Thymus (tissue), 11 donors: ENCODE measurements around the gene COL28A1. TPM values are rescaled to one million over a fixed set of nuclear protein-coding genes. Genes with fewer than 3 reads are reported as not detected.

Experiments
- DNase-seq, 9 donors: peaks; one replicate each; pipeline ENCODE4 v3.0.0-alpha.2; 2013; ENCODE audit warnings: low spot score in 9 of 9, low read depth in 6 of 9, missing footprints in 1 of 9
- H3K27ac ChIP-seq, 2 donors: one replicate each; pipeline ENCODE4 v1.5.1; 2013; ENCODE audit warnings: control low read depth in 1 of 2, low read depth in 1 of 2, low read length in 1 of 2, mild to moderate bottlenecking in 1 of 2, moderate library complexity in 1 of 2
- H3K27me3 ChIP-seq, 2 donors: one replicate each; pipeline ENCODE4 v1.5.1; 2013; ENCODE audit warnings: low read length in 1 of 2; ENCODE audit not compliant: control insufficient read depth in 2 of 2, insufficient read depth in 1 of 2
- H3K36me3 ChIP-seq, 2 donors: one replicate each; pipeline ENCODE4 v1.5.1; 2013; ENCODE audit warnings: low read length in 1 of 2, mild to moderate bottlenecking in 1 of 2, moderate library complexity in 1 of 2; ENCODE audit not compliant: control insufficient read depth in 2 of 2, insufficient read depth in 2 of 2
- H3K4me1 ChIP-seq, 2 donors: one replicate each; pipeline ENCODE4 v1.5.1; 2013; ENCODE audit warnings: low read length in 2 of 2; ENCODE audit not compliant: control insufficient read depth in 2 of 2, insufficient read depth in 2 of 2
- H3K4me3 ChIP-seq, 2 donors: one replicate each; pipeline ENCODE4 v1.5.1; 2013; ENCODE audit warnings: low read length in 2 of 2, control low read depth in 1 of 2, mild to moderate bottlenecking in 1 of 2
- H3K9me3 ChIP-seq, 2 donors: one replicate each; pipeline ENCODE4 v1.5.1; 2013; ENCODE audit warnings: low read length in 1 of 2, mild to moderate bottlenecking in 1 of 2; ENCODE audit not compliant: control insufficient read depth in 2 of 2, insufficient read depth in 1 of 2
- WGBS: extraction: QIAGEN DNeasy Blood & Tissue Kit; methylation state at CpG from one replicate; pipeline ENCODE4 v1.1.7; 2013; 5-methylcytosine and 5-hydroxymethylcytosine counted together
- polyA plus RNA-seq: library from polyadenylated mRNA; stranded (reverse); fragments of 200-250 nt; gene quantifications from one replicate; pipeline ENCODE4 v1.2.3, GENCODE V29; 2013
- total RNA-seq: library from RNA; stranded (reverse); fragments of 120-200 nt; gene quantifications from one replicate; pipeline ENCODE4 v1.2.4, GENCODE V29; 2013
- donor health status: healthy.

Gene COL28A1
- total and polyA plus RNA-seq, 2 donors, result 0.24 to 0.71 TPM

GRCh38 chr7:7553386-7553785 is 17.7 kb upstream of the COL28A1 start:
- 100% methylated on average over 1 of the region's 1 CpG for WGBS
- H3K4me1 ChIP-seq, result no peaks in the 10 kb centered on the region
- H3K27ac ChIP-seq, result no peak overlapping the region
- H3K36me3 ChIP-seq, result peaks cover 0 to 3% of the 10 kb centered on the region in 2 donors
- no peak overlapping the region for H3K4me3 ChIP-seq
- DNase-seq, result no peak
- H3K9me3 ChIP-seq, result peaks cover 0 to 3% of the 10 kb centered on the region in 2 donors
- H3K27me3 ChIP-seq, result no peaks in the 10 kb centered on the region

GRCh38 chr7:7552199-7552598 is 16.5 kb upstream of the COL28A1 start:
- Histone ChIP-seq H3K9me3 (no peaks in the 10 kb centered on the region), H3K27ac (no peak overlapping the region), H3K36me3 (no peaks in the 10 kb centered on the region), H3K27me3 (no peaks in the 10 kb centered on the region), H3K4me1 (no peaks in the 10 kb centered on the region), H3K4me3 (no peak overlapping the region)
- 96% methylated on average over 2 of the region's 2 CpGs for WGBS
- DNase-seq, result no peak

GRCh38 chr7:7550663-7551062 is 15.0 kb upstream of the COL28A1 start:
- WGBS, result 95% methylated on average over 3 of the region's 3 CpGs
- no peaks in the 10 kb centered on the region for H3K9me3 ChIP-seq
- no peak overlapping the region for H3K4me3 ChIP-seq
- H3K4me1 ChIP-seq, result no peaks in the 10 kb centered on the region
- H3K36me3 ChIP-seq, result no peaks in the 10 kb centered on the region
- no peak overlapping the region for H3K27ac ChIP-seq
- DNase-seq, result no peak
- no peaks in the 10 kb centered on the region for H3K27me3 ChIP-seq

GRCh38 chr7:7548407-7548806 is 12.7 kb upstream of the COL28A1 start:
- no peaks in the 10 kb centered on the region for H3K36me3 ChIP-seq
- no peaks in the 10 kb centered on the region for H3K27me3 ChIP-seq
- H3K4me1 ChIP-seq, result no peaks in the 10 kb centered on the region
- DNase-seq, result no peak
- 97% methylated on average over 3 of the region's 3 CpGs for WGBS
- no peaks in the 10 kb centered on the region for H3K9me3 ChIP-seq
- H3K4me3 ChIP-seq, result no peak overlapping the region
- no peak overlapping the region for H3K27ac ChIP-seq

GRCh38 chr7:7542251-7542835 is 6.7 kb upstream of the COL28A1 start:
- H3K27me3 ChIP-seq, result no peaks in the 10 kb centered on the region
- no peak for DNase-seq
- 97% methylated on average over 4 of the region's 4 CpGs for WGBS

GRCh38 chr7:7539711-7540110 is 4.0 kb upstream of the COL28A1 start:
- H3K9me3 ChIP-seq, result no peaks in the 10 kb centered on the region
- H3K27ac ChIP-seq, result no peak overlapping the region
- no peaks in the 10 kb centered on the region for H3K36me3 ChIP-seq
- no peaks in the 10 kb centered on the region for H3K27me3 ChIP-seq
- no peak overlapping the region for H3K4me3 ChIP-seq
- DNase-seq, result no peak
- WGBS, result 98% methylated on average over 4 of the region's 4 CpGs
- H3K4me1 ChIP-seq, result no peaks in the 10 kb centered on the region

More at GRCh38 chr7:7542251-7542835, 6.7 kb upstream of the COL28A1 start:
- no peak overlapping the region for H3K4me3 ChIP-seq
- no peaks in the 10 kb centered on the region for H3K36me3 ChIP-seq
- no peaks in the 10 kb centered on the region for H3K9me3 ChIP-seq
- no peaks in the 10 kb centered on the region for H3K4me1 ChIP-seq
- no peak overlapping the region for H3K27ac ChIP-seq

- no peak overlapping the region for H3K4me3 ChIP-seq
- H3K36me3 ChIP-seq, result no peaks in the 10 kb centered on the region
- H3K27me3 ChIP-seq, result no peaks in the 10 kb centered on the region
- H3K4me1 ChIP-seq, result no peaks in the 10 kb centered on the region
- no peak for DNase-seq
- H3K27ac ChIP-seq, result no peak overlapping the region
- no peaks in the 10 kb centered on the region for H3K9me3 ChIP-seq
- WGBS, result 95% methylated on average over 4 of the region's 4 CpGs
Measured at GRCh38 chr7:7539152-7539551, 3.5 kb upstream of the COL28A1 start.

- Histone ChIP-seq H3K27me3 (no peaks in the 10 kb centered on the region), H3K4me3 (no peak overlapping the region), H3K9me3 (no peaks in the 10 kb centered on the region), H3K27ac (no peak overlapping the region), H3K4me1 (no peaks in the 10 kb centered on the region), H3K36me3 (no peaks in the 10 kb centered on the region)
- 98% methylated on average over 2 of the region's 2 CpGs for WGBS
- no peak for DNase-seq
Measured at GRCh38 chr7:7537711-7538110, 2.0 kb upstream of the COL28A1 start.

- Histone ChIP-seq H3K27me3 (no peaks in the 10 kb centered on the region), H3K36me3 (no peaks in the 10 kb centered on the region), H3K27ac (no peak overlapping the region), H3K4me3 (no peak overlapping the region), H3K4me1 (no peaks in the 10 kb centered on the region), H3K9me3 (no peaks in the 10 kb centered on the region)
- WGBS, result 95% methylated on average over 5 of the region's 5 CpGs
- no peak for DNase-seq
Measured at GRCh38 chr7:7536396-7537019, 835 bp upstream of the COL28A1 start.
